ENCODE data around the gene THSD7B.

DNA sequence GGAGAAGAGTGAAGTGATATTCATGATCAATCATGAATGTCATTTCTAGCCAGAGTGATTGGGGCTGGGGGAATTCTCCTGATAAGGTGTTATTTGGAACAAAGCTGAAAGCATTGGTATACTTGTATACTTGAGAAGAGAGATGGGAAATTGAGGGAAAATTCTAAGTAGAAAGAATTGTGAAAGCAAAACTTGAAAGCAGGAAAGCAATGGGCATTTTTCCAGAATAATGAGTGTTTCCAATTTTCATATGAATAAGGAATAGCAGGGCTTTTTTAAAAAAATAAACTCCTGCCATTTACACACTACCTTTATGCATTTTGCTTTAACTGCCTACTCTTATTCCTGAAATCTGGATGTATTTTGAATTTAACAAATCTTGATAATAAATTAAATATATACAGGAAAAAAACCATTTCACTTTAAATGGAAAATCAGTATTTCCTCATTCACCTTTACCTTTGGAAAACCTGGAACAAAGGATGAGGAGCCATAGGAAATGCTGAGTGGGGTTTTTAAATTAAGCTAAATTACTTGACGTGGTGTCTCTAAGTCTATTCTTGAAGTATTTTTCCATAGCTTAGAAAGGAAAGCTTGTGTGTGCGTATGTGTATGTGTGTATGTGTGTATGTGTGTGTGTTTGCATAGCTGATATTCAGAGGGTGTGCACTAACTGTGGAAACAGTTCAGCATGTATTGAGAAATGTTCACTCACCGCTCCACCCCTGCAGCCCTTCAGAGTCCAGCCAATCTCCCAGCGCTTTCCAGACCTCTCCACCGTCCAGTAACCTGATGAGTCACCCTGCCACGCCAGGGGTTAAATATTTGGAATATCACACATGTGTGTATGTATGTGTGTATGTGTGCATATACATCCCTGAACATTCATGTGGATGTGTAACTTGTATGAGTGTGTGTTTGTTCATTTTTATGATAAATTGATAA lies 427.3 kb downstream of the THSD7B start:
- TF ChIP-seq POLR2A (IDR thresholded peaks at IDR 0.05): no peak
- TF ChIP-seq CTCF (IDR thresholded peaks at IDR 0.05): no peak

All from prostate gland (tissue), 2 donors.